BJ (cell line): Measurements from ENCODE around the gene EDRF1. TPM values are rescaled to one million over a fixed set of nuclear protein-coding genes. Genes with fewer than 3 reads are reported as not detected.
A peak's percentile ranks its signal among the peaks of the same experiment; 100 is the strongest.
"Not testable (repeated sequence)": the region's sequence is repeated elsewhere in the genome, so short reads cannot be mapped to it uniquely, and the experiment has no call there.

ENCODE experiments used
- CTCF ChIA-PET: fragments of 350-600 bp; formaldehyde crosslinking; extraction: SDS; loops from one replicate; lab custom pipeline; 2021; ENCODE audit warnings: antibody characterized with exemption, inconsistent platforms; lab: Yijun Ruan, JAX
- POLR2A ChIA-PET: fragments of 300-600 bp; sonication (Branson Sonifier 250); formaldehyde crosslinking; extraction: SDS; loops from one replicate; lab custom pipeline; 2021; ENCODE audit warnings: antibody characterized with exemption; lab: Charles Lee
- DNase-seq: peaks from one replicate; pipeline ENCODE4 v3.0.0-alpha.2; 2011; ENCODE audit warnings: low read depth
- H3K27me3 ChIP-seq: 2 replicates; pipeline ENCODE4 v1.6.0; 2011; ENCODE audit warnings: low read length; ENCODE audit not compliant: control insufficient read depth, insufficient read depth
- H3K36me3 ChIP-seq: 2 replicates; pipeline ENCODE4 v1.5.1; 2011; ENCODE audit warnings: low read length; ENCODE audit not compliant: control insufficient read depth, insufficient read depth
- H3K4me3 ChIP-seq: 2 replicates; pipeline ENCODE4 v1.5.1; 2011; ENCODE audit warnings: low read depth, mild to moderate bottlenecking, control low read depth, low read length
- CTCF ChIP-seq: IDR thresholded peaks from 2 replicates; pipeline ENCODE4 v1.5.1; 2011; ENCODE audit warnings: low read depth, mild to moderate bottlenecking, control low read depth, inconsistent platforms, low read length, moderate library complexity; ENCODE audit not compliant: insufficient read depth
- polyA plus RNA-seq: library from polyadenylated mRNA; depleted of rRNA; stranded (reverse); fragments of >200 nt; gene quantifications from 2 replicates; pipeline ENCODE4 v1.2.3, GENCODE V29; 2011

Gene EDRF1
- polyA plus RNA-seq, 1 experiment = 15.7 TPM

- Histone ChIP-seq H3K27me3 (peaks cover 2% of the 10 kb centered on the region; the same call in 1 of the 2 replicates), H3K36me3 (no peaks in the 10 kb centered on the region), H3K4me3 (no peak overlapping the region)
- CTCF ChIA-PET = interaction anchor here (0.8 to 1.4 kb wide), 3 partner anchors 311 to 702 kb away, joined by 3 to 4 read pairs (median 3); no protein-coding TSS in a partner anchor
- POLR2A ChIA-PET = interaction anchor here (0.6 kb wide), 1 partner anchor 571 kb away, joined by 4 read pairs; no protein-coding TSS in a partner anchor
- TF ChIP-seq CTCF = no peak
- DNase-seq = peak; percentile 90
Measured at GRCh38 chr10:125694883-125695282, 24.6 kb upstream of the EDRF1 start.

- DNase-seq, H3K36me3 ChIP-seq, H3K27me3 ChIP-seq, H3K4me3 ChIP-seq, POLR2A ChIA-PET: not testable (repeated sequence)
- CTCF ChIA-PET = interaction anchor here (1.2 kb wide), 1 partner anchor 15 kb away, joined by 3 read pairs; no protein-coding TSS in a partner anchor
Measured at GRCh38 chr10:125696884-125697283, 22.6 kb upstream of the EDRF1 start.

GRCh38 chr10:125698481-125698998 is 21.0 kb upstream of the EDRF1 start:
- peak; percentile 14; the same call in 1 of the 2 replicates for TF ChIP-seq CTCF
- no peak for DNase-seq
- CTCF ChIA-PET = interaction anchor here (0.6 kb wide), 1 partner anchor 181 kb away, joined by 3 read pairs; no protein-coding TSS in a partner anchor
- POLR2A ChIA-PET = no interaction called here
- H3K36me3 ChIP-seq = no peaks in the 10 kb centered on the region
- peaks cover 2% of the 10 kb centered on the region; the same call in 1 of the 2 replicates for H3K27me3 ChIP-seq
- no peak overlapping the region for H3K4me3 ChIP-seq

- no peak for TF ChIP-seq CTCF
- POLR2A ChIA-PET = no interaction called here
- H3K27me3 ChIP-seq = peaks cover 2% of the 10 kb centered on the region; the same call in 1 of the 2 replicates
- CTCF ChIA-PET = interaction anchor here (0.9 to 2.1 kb wide), 2 partner anchors 9 to 13 kb away, joined by 3 to 6 read pairs; no protein-coding TSS in a partner anchor
- H3K4me3 ChIP-seq = no peak overlapping the region
- DNase-seq = no peak
- H3K36me3 ChIP-seq = no peaks in the 10 kb centered on the region
Measured at GRCh38 chr10:125699562-125700143, 19.9 kb upstream of the EDRF1 start.

- ChIA-PET POLR2A (interaction anchor here (0.5 to 0.6 kb wide), 2 partner anchors 9 to 1112 kb away, joined by 3 to 5 read pairs; no protein-coding TSS in a partner anchor), CTCF (interaction anchor here (0.6 to 2.1 kb wide), 3 partner anchors 8 to 92 kb away, joined by 3 to 6 read pairs (median 3); no protein-coding TSS in a partner anchor)
Measured at GRCh38 chr10:125700355-125700911, 19.1 kb upstream of the EDRF1 start.

More at GRCh38 chr10:125700355-125700911, 19.1 kb upstream of the EDRF1 start:
- TF ChIP-seq CTCF = peak; percentile 35
- DNase-seq = no peak
- Histone ChIP-seq H3K4me3 (no peak overlapping the region), H3K36me3 (no peaks in the 10 kb centered on the region), H3K27me3 (peaks cover 2% of the 10 kb centered on the region; the same call in 1 of the 2 replicates)
